ENCODE measurements around the gene CD79A. TPM values are rescaled to one million over a fixed set of nuclear protein-coding genes. Genes with fewer than 3 reads are reported as not detected.

Gene CD79A
- polyA plus RNA-seq, 1 donor from 2014 or later = not detected

- Histone ChIP-seq H3K27me3 (ENCODE audit: insufficient read depth, low read depth, low read length) (no peaks in the 10 kb centered on the region), H3F3A (ENCODE audit: insufficient read depth, low read length, poor library complexity, severe bottlenecking) (peaks cover 2% of the 10 kb centered on the region), H3K9ac (ENCODE audit: low read length) (peak within 1 kb of the TSS; percentile 89), H3K27ac (ENCODE audit: low read length) (peak within 1 kb of the TSS; percentile 98), H3K79me2 (replicated peaks; ENCODE audit: insufficient read depth, low read length) (peaks cover 32% of the 10 kb centered on the region), H3K36me3 (ENCODE audit: insufficient read depth, low read length) (peaks cover 4% of the 10 kb centered on the region), H2AFZ (ENCODE audit: low read depth, low read length) (peak within 1 kb of the TSS; percentile 82), H3K4me3 (ENCODE audit: low read length) (peak within 1 kb of the TSS; percentile 95), H3K9me2 (ENCODE audit: insufficient read depth, low read length) (no peaks in the 10 kb centered on the region), H3K9me3 (ENCODE audit: low read length) (no peaks in the 10 kb centered on the region), H4K20me1 (ENCODE audit: insufficient read depth) (no peaks in the 10 kb centered on the region), H3K4me2 (ENCODE audit: low read length) (peak within 1 kb of the TSS; percentile 84)
- TF ChIP-seq REST (IDR thresholded peaks at IDR 0.05; ENCODE audit: borderline replicate concordance) (peak; percentile 77), MXI1 (conservative IDR thresholded peaks at IDR 0.05; ENCODE audit: poor library complexity, severe bottlenecking) (peak; percentile 97), RAD21 (conservative IDR thresholded peaks at IDR 0.05) (peak; percentile 50), POLR2AphosphoS5 (IDR thresholded peaks at IDR 0.05) (peak; percentile 91), SMC3 (conservative IDR thresholded peaks at IDR 0.05; ENCODE audit: poor library complexity) (peak; percentile 61), EZH2 (IDR thresholded peaks at IDR 0.05; ENCODE audit: borderline replicate concordance, insufficient read depth, low read length, poor library complexity, severe bottlenecking) (no peak), EP300 (conservative IDR thresholded peaks at IDR 0.05; ENCODE audit: poor library complexity, severe bottlenecking) (peak; percentile 89), CTCF (IDR thresholded peaks at IDR 0.05; ENCODE audit: poor library complexity, severe bottlenecking) (peak; percentile 88), TAF1 (IDR thresholded peaks at IDR 0.05; ENCODE audit: low read depth) (peak; percentile 95)
Measured at GRCh38 chr19:41859618-41860418, 17.3 kb upstream of the CD79A start, which contains the start of gene RPS19. Gene RPS19, plus strand, starts transcription at chr19:41860255. Its CDS starts 520 bp downstream, at chr19:41860775.

GRCh38 chr19:41860419-41861115, 16.5 kb upstream of the CD79A start:
- Histone ChIP-seq H2AFZ (ENCODE audit: low read depth, low read length) (no peak overlapping the region), H3K27me3 (ENCODE audit: insufficient read depth, low read depth, low read length) (no peaks in the 10 kb centered on the region), H3K9ac (ENCODE audit: low read length) (peak overlapping the region; percentile 89), H3K27ac (ENCODE audit: low read length) (peak overlapping the region; percentile 98), H3K4me3 (ENCODE audit: low read length) (peak overlapping the region; percentile 95), H3K4me2 (ENCODE audit: low read length) (peak overlapping the region; percentile 84), H4K20me1 (ENCODE audit: insufficient read depth) (no peaks in the 10 kb centered on the region), H3K9me3 (ENCODE audit: low read length) (no peaks in the 10 kb centered on the region), H3K9me2 (ENCODE audit: insufficient read depth, low read length) (no peaks in the 10 kb centered on the region), H3K36me3 (ENCODE audit: insufficient read depth, low read length) (peaks cover 4% of the 10 kb centered on the region), H3K79me2 (replicated peaks; ENCODE audit: insufficient read depth, low read length) (peaks cover 32% of the 10 kb centered on the region), H3F3A (ENCODE audit: insufficient read depth, low read length, poor library complexity, severe bottlenecking) (peaks cover 2% of the 10 kb centered on the region)
- no peak for TF ChIP-seq CTCF (IDR thresholded peaks at IDR 0.05; ENCODE audit: poor library complexity, severe bottlenecking)
- TF ChIP-seq TAF1 (IDR thresholded peaks at IDR 0.05; ENCODE audit: low read depth) = no peak
- no peak for TF ChIP-seq EP300 (conservative IDR thresholded peaks at IDR 0.05; ENCODE audit: poor library complexity, severe bottlenecking)
- TF ChIP-seq MXI1 (conservative IDR thresholded peaks at IDR 0.05; ENCODE audit: poor library complexity, severe bottlenecking) = peak; percentile 45

Measured in neural cell (in vitro differentiated cells).